H1 (cell line): ENCODE measurements around the gene TC2N. TPM values are rescaled to one million over a fixed set of nuclear protein-coding genes. Genes with fewer than 3 reads are reported as not detected.

Experiments used
- CTCF ChIA-PET: fragments of 300-600 bp; sonication (Branson Sonifier 250); formaldehyde crosslinking; loops from one replicate; lab custom pipeline; 2021; ENCODE audit not compliant: partially characterized antibody; lab: Charles Lee
- POLR2A ChIA-PET: fragments of 300-600 bp; sonication (Branson Sonifier 250); formaldehyde crosslinking; loops from one replicate; lab custom pipeline; 2021; ENCODE audit warnings: inconsistent platforms; ENCODE audit not compliant: partially characterized antibody; lab: Charles Lee
- DNase-seq, 2 experiments: peaks; one replicate each; pipeline versions ENCODE4 v3.0.0 to v3.0.0-alpha.2; 2010 to 2022; ENCODE audit warnings: low spot score in 2 of 2, low read depth in 1 of 2, mixed read lengths in 1 of 2
- FAIRE-seq: peaks from 2 replicates; lab custom pipeline; 2011; peaks lifted over from hg19 to GRCh38; lab: Jason Lieb, UNC
- H2AFZ ChIP-seq: 2 replicates; pipeline ENCODE4 v1.8.1; 2012; ENCODE audit warnings: low read length, inconsistent platforms
- H2AK5ac ChIP-seq: 2 replicates; pipeline ENCODE4 v1.6.1; 2013; ENCODE audit warnings: low read depth, low read length
- H2BK120ac ChIP-seq: replicated peaks from 2 replicates; pipeline ENCODE3; 2013; ENCODE audit warnings: low read depth, low read length, inconsistent platforms
- H2BK12ac ChIP-seq: 2 replicates; pipeline ENCODE4 v1.6.1; 2013; ENCODE audit warnings: low read depth, low read length
- H2BK15ac ChIP-seq: 2 replicates; pipeline ENCODE4 v1.6.1; 2013; ENCODE audit warnings: low read length
- H2BK20ac ChIP-seq: 2 replicates; pipeline ENCODE4 v1.6.1; 2013; ENCODE audit warnings: low read length
- H2BK5ac ChIP-seq: 2 replicates; pipeline ENCODE4 v1.6.1; 2013; ENCODE audit warnings: low read depth, low read length
- H3K14ac ChIP-seq: 2 replicates; pipeline ENCODE4 v1.6.1; 2013; ENCODE audit warnings: inconsistent platforms; ENCODE audit not compliant: insufficient read length
- H3K18ac ChIP-seq: 2 replicates; pipeline ENCODE4 v1.6.1; 2013; ENCODE audit warnings: low read length; ENCODE audit errors: extremely low read depth
- H3K23ac ChIP-seq: 2 replicates; pipeline ENCODE4 v1.6.1; 2013; ENCODE audit warnings: inconsistent platforms; ENCODE audit not compliant: insufficient read length
- H3K23me2 ChIP-seq: 2 replicates; pipeline ENCODE4 v1.6.1; 2013; ENCODE audit warnings: low read depth, low read length
- H3K27ac ChIP-seq: 2 replicates; pipeline ENCODE4 v1.6.1; 2011; ENCODE audit warnings: low read depth, low read length, inconsistent platforms
- H3K27me3 ChIP-seq, 4 experiments: replicated peaks in 1 of 4; 1 replicate in 1 of 4; 2 replicates in 3 of 4; pipeline versions ENCODE4 v1.6.1 to v1.8.1; 2011 to 2013; ENCODE audit warnings: low read length in 3 of 4, mild to moderate bottlenecking in 3 of 4, inconsistent platforms in 2 of 4, mixed read lengths in 2 of 4, moderate library complexity in 1 of 4; ENCODE audit not compliant: control insufficient read depth in 3 of 4, insufficient read depth in 3 of 4; ENCODE audit errors: extremely low read depth in 1 of 4
- H3K36me3 ChIP-seq, 4 experiments: 2 replicates each; pipeline versions ENCODE4 v1.6.1 to v1.8.1; 2011 to 2013; ENCODE audit warnings: mild to moderate bottlenecking in 4 of 4, low read length in 3 of 4, moderate library complexity in 2 of 4, control low read depth in 1 of 4, inconsistent platforms in 1 of 4; ENCODE audit not compliant: insufficient read depth in 4 of 4, control insufficient read depth in 2 of 4
- H3K4ac ChIP-seq: replicated peaks from 2 replicates; pipeline ENCODE3; 2013; ENCODE audit warnings: low read length, low read depth, mixed read lengths, inconsistent platforms; ENCODE audit not compliant: insufficient read length
- H3K4me1 ChIP-seq, 4 experiments: replicated peaks in 1 of 4; 1 replicate in 1 of 4; 2 replicates in 3 of 4; pipeline versions ENCODE4 v1.6.1 to v1.8.1; 2011 to 2013; ENCODE audit warnings: low read length in 3 of 4, inconsistent platforms in 2 of 4, mixed read lengths in 1 of 4; ENCODE audit not compliant: insufficient read depth in 4 of 4, control insufficient read depth in 3 of 4
- H3K4me2 ChIP-seq, 2 experiments: 2 replicates each; pipeline versions ENCODE4 v1.6.1 to v1.8.1; 2011 to 2013; ENCODE audit warnings: low read depth in 2 of 2, low read length in 2 of 2, control low read depth in 1 of 2, inconsistent platforms in 1 of 2, mild to moderate bottlenecking in 1 of 2; ENCODE audit not compliant: insufficient read depth in 1 of 2
- H3K4me3 ChIP-seq, 4 experiments: fragments of 200-600, 300-600 bp in 1 of 4; sonication (generic), shearing (Covaris generic), sonication (Bioruptor Twin) in 1 of 4; 2 replicates each; pipeline versions ENCODE4 v1.5.1 to v1.8.1; 2011 to 2016; ENCODE audit warnings: low read length in 4 of 4, low read depth in 3 of 4, control low read depth in 2 of 4, inconsistent platforms in 2 of 4, mild to moderate bottlenecking in 2 of 4, mixed read lengths in 1 of 4, moderate library complexity in 1 of 4; ENCODE audit not compliant: insufficient read depth in 2 of 4; ENCODE audit errors: extremely low read depth in 1 of 4
- H3K56ac ChIP-seq: replicated peaks from 2 replicates; pipeline ENCODE3; 2013; ENCODE audit warnings: low read depth, mild to moderate bottlenecking, mixed read lengths, low read length, inconsistent platforms; ENCODE audit not compliant: insufficient read length
- H3K79me1 ChIP-seq: 2 replicates; pipeline ENCODE4 v1.6.1; 2013; ENCODE audit warnings: low read depth, low read length, control low read depth
- H3K79me2 ChIP-seq, 2 experiments: 2 replicates each; pipeline versions ENCODE4 v1.6.1 to v1.8.1; 2012 to 2013; ENCODE audit warnings: low read length in 2 of 2, mild to moderate bottlenecking in 2 of 2, inconsistent platforms in 1 of 2; ENCODE audit not compliant: insufficient read depth in 2 of 2, control insufficient read depth in 1 of 2
- H3K9ac ChIP-seq, 4 experiments: replicated peaks in 1 of 4; 1 replicate in 1 of 4; 2 replicates in 3 of 4; pipeline versions ENCODE4 v1.6.1 to v1.8.1; 2011 to 2013; ENCODE audit warnings: low read depth in 3 of 4, low read length in 3 of 4, control low read depth in 2 of 4, mild to moderate bottlenecking in 2 of 4, moderate library complexity in 2 of 4, inconsistent platforms in 1 of 4; ENCODE audit errors: extremely low read depth in 1 of 4
- H3K9me3 ChIP-seq, 2 experiments: 2 replicates each; pipeline versions ENCODE4 v1.6.1 to v1.8.1; 2012 to 2013; ENCODE audit warnings: mild to moderate bottlenecking in 2 of 2, moderate library complexity in 2 of 2, control low read depth in 1 of 2, inconsistent platforms in 1 of 2, low read depth in 1 of 2, low read length in 1 of 2, mixed read lengths in 1 of 2; ENCODE audit not compliant: insufficient read depth in 2 of 2
- H4K20me1 ChIP-seq, 2 experiments: replicated peaks in 1 of 2; 2 replicates each; pipeline versions ENCODE3 to v1.8.1; 2011 to 2013; ENCODE audit warnings: inconsistent platforms in 2 of 2, low read length in 2 of 2, mild to moderate bottlenecking in 1 of 2; ENCODE audit not compliant: insufficient read depth in 2 of 2, control insufficient read depth in 1 of 2
- H4K5ac ChIP-seq: 2 replicates; pipeline ENCODE4 v1.6.1; 2013; ENCODE audit warnings: low read length, low read depth, mixed read lengths, inconsistent platforms; ENCODE audit not compliant: insufficient read length
- H4K8ac ChIP-seq: 2 replicates; pipeline ENCODE4 v1.8.0; 2013; ENCODE audit warnings: mild to moderate bottlenecking, moderate library complexity, low read length, inconsistent platforms; ENCODE audit not compliant: insufficient read depth; ENCODE audit errors: extremely low read depth
- H4K91ac ChIP-seq: replicated peaks from 2 replicates; pipeline ENCODE3; 2013; ENCODE audit warnings: low read length, mixed read lengths, inconsistent platforms; ENCODE audit not compliant: insufficient read length
- ATF2 ChIP-seq: IDR thresholded peaks from 2 replicates; pipeline ENCODE4 v1.6.1; 2012; ENCODE audit warnings: low read length, inconsistent platforms
- CTBP2 ChIP-seq: IDR thresholded peaks from 2 replicates; pipeline ENCODE4 v1.7.0; 2011; ENCODE audit warnings: borderline replicate concordance, mild to moderate bottlenecking, moderate library complexity, mixed read lengths, low read length; ENCODE audit not compliant: insufficient read depth, insufficient read length
- E2F6 ChIP-seq: IDR thresholded peaks from 2 replicates; pipeline ENCODE4 v1.6.1; 2012; ENCODE audit warnings: inconsistent platforms
- RXRA ChIP-seq: IDR thresholded peaks from 2 replicates; pipeline ENCODE4 v1.6.1; 2011; ENCODE audit warnings: low read depth, mild to moderate bottlenecking, low read length, moderate library complexity; ENCODE audit not compliant: insufficient read depth
- WGBS, 2 experiments: shearing (Covaris generic) in 1 of 2; methylation state at CpG; one replicate each; pipeline versions ENCODE4 v1.1.6 to v1.1.7; 2013 to 2015; ENCODE audit warnings: low lambda C conversion rate in 2 of 2, mixed read lengths in 2 of 2, inconsistent platforms in 1 of 2, low coverage in 1 of 2, missing lambda C conversion rate in 1 of 2; ENCODE audit not compliant: insufficient replicate concordance in 2 of 2, insufficient coverage in 1 of 2, insufficient read length in 1 of 2; ENCODE audit errors: extremely low coverage in 1 of 2, missing lambda C conversion rate in 1 of 2; 5-methylcytosine and 5-hydroxymethylcytosine counted together
- polyA plus RNA-seq, 7 experiments: library from polyadenylated mRNA; depleted of rRNA in 3 of 7; stranded (reverse) in 5 of 7; unstranded in 2 of 7; fragments of >200 nt in 5 of 7; fragments of 200-250 nt in 2 of 7; gene quantifications; 1 replicate in 5 of 7; 2 replicates in 1 of 7; 4 replicates in 1 of 7; pipeline versions ENCODE4 v1.2.1 to v1.2.3, GENCODE V29; 2011 to 2013; ENCODE audit warnings: missing spikeins in 2 of 7, mixed read lengths in 2 of 7
- total RNA-seq: library from RNA; stranded (reverse); fragmentation: NEBNext Ultra II Directional; extraction: Animal tissue kit (Norgen Biotek cat#: 25700); gene quantifications from 2 replicates; pipeline ENCODE4 v1.2.1, GENCODE V29; 2021

TC2N gene
- total and polyA plus RNA-seq, 2 of the 8 experiments (the other 6 are each of a cell fraction or from before 2014, with no cell fraction given) = 9.7 to 36.2 TPM

DNA sequence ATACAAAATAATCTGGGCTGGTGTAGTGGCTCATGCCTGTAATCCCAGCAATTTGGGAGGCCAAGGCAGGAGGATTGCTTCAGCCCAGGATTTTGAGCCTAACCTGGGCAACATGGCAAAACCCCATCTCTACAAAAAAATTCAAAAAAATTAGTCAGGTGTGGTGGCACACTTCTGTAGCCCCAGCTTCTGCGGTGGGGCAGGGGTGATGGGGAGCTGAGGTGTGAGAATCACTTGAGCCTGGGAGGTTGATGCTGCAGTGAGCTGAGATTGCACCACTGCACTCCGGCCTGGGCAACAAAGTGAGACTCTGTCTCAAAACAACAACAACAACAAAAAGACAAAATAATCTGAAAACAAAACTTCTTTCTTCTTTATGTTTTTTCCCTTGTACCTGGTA lies 66.0 kb downstream of the TC2N start:
- no peak for DNase-seq
- TF ChIP-seq E2F6 = no peak
- TF ChIP-seq RXRA = no peak
- no peak for TF ChIP-seq CTBP2
- no peak for TF ChIP-seq ATF2
- POLR2A ChIA-PET = no interaction called here
- Histone ChIP-seq H3K79me1 (no peaks in the 10 kb centered on the region), H3K27me3 (peaks cover 0 to 1% (median 0%) of the 10 kb centered on the region in 4 experiments; a peak in 1 of 7 replicates), H2AK5ac (no peak overlapping the region), H3K27ac (no peak overlapping the region), H2AFZ (no peak overlapping the region), H4K8ac (no peak overlapping the region), H2BK20ac (no peak overlapping the region), H2BK5ac (no peak overlapping the region), H3K4me3 (no peak overlapping the region), H3K79me2 (no peaks in the 10 kb centered on the region), H2BK12ac (no peak overlapping the region), H3K9me3 (peaks cover 8 to 10% of the 10 kb centered on the region in 2 experiments), H2BK120ac (no peak overlapping the region), H3K23me2 (no peaks in the 10 kb centered on the region), H3K4me2 (no peak overlapping the region), H3K4me1 (no peaks in the 10 kb centered on the region), H3K36me3 (peaks cover 0 to 10% (median 0%) of the 10 kb centered on the region in 4 experiments; a peak in 3 of 8 replicates), H3K9ac (no peak overlapping the region), H3K23ac (no peak overlapping the region), H4K5ac (no peak overlapping the region), H3K56ac (no peak overlapping the region), H3K4ac (no peak overlapping the region), H4K20me1 (no peaks in the 10 kb centered on the region), H3K18ac (no peak overlapping the region), H4K91ac (no peak overlapping the region), H3K14ac (no peak overlapping the region), H2BK15ac (no peak overlapping the region)
- WGBS, 2 experiments = 88% methylated on average over 2 of the region's 2 CpGs; no CpG with 5 or more reads in 1 of the 2 experiments
- CTCF ChIA-PET = interaction anchor here (1.1 to 1.3 kb wide), 2 partner anchors 11 to 34 kb away, joined by 4 to 7 read pairs; no protein-coding TSS in a partner anchor
- FAIRE-seq = no peak
